KMS-11 (cell line): ENCODE data around the gene AGAP1.

ENCODE experiments used
- H2AFZ ChIP-seq: fragments of 200-600 bp; sonication (generic); 2 replicates; pipeline ENCODE4 v1.6.1; 2016; ENCODE audit warnings: antibody characterized with exemption, mixed run types, low read depth
- H3K27ac ChIP-seq: fragments of 200-600 bp; sonication (generic); 2 replicates; pipeline ENCODE4 v1.6.1; 2016; ENCODE audit warnings: mild to moderate bottlenecking, mixed run types
- H3K27me3 ChIP-seq: fragments of 200-600 bp; sonication (generic); 2 replicates; pipeline ENCODE4 v1.6.1; 2017; ENCODE audit warnings: mild to moderate bottlenecking, low read depth, mixed run types, moderate library complexity; ENCODE audit not compliant: insufficient read depth
- H3K36me3 ChIP-seq: fragments of 200-600 bp; sonication (generic); 2 replicates; pipeline ENCODE4 v1.6.1; 2017; ENCODE audit warnings: mild to moderate bottlenecking, mixed run types; ENCODE audit not compliant: insufficient read depth
- H3K4me1 ChIP-seq: fragments of 200-600 bp; sonication (generic); 2 replicates; pipeline ENCODE4 v1.6.1; 2016; ENCODE audit warnings: mild to moderate bottlenecking, low read depth, mixed run types; ENCODE audit not compliant: poor library complexity, severe bottlenecking
- H3K4me2 ChIP-seq: fragments of 200-600 bp; sonication (generic); 2 replicates; pipeline ENCODE4 v1.7.0; 2016; ENCODE audit warnings: mild to moderate bottlenecking, mixed run types
- H3K4me3 ChIP-seq: fragments of 200-600 bp; sonication (generic); IDR thresholded peaks from 2 replicates; pipeline ENCODE4 v1.6.1; 2017; ENCODE audit warnings: low read depth, low read length, mixed read lengths; ENCODE audit not compliant: insufficient read depth
- H3K79me2 ChIP-seq: fragments of 200-600 bp; sonication (generic); 2 replicates; pipeline ENCODE4 v1.6.1; 2016; ENCODE audit warnings: low read depth, mixed run types; ENCODE audit not compliant: insufficient read depth
- H3K9ac ChIP-seq: fragments of 200-600 bp; sonication (generic); 2 replicates; pipeline ENCODE4 v1.6.1; 2016; ENCODE audit warnings: mild to moderate bottlenecking, mixed run types
- H4K20me1 ChIP-seq: fragments of 200-600 bp; sonication (generic); 2 replicates; pipeline ENCODE4 v1.6.1; 2016; ENCODE audit warnings: mild to moderate bottlenecking, mixed run types; ENCODE audit not compliant: insufficient read depth
- CTCF ChIP-seq: fragments of 200-600 bp; sonication (generic); conservative IDR thresholded peaks from 2 replicates; pipeline ENCODE4 v1.6.1; 2017; ENCODE audit warnings: low read depth, mild to moderate bottlenecking, antibody characterized with exemption, low read length, moderate library complexity, mixed read lengths

Gene AGAP1

GRCh38 chr2:235566931-235567495, 73.2 kb downstream of the AGAP1 start:
- Histone ChIP-seq H3K4me2 (no peak overlapping the region), H3K36me3 (no peaks in the 10 kb centered on the region), H3K4me1 (no peaks in the 10 kb centered on the region), H3K9ac (no peak overlapping the region), H3K27ac (no peak overlapping the region), H4K20me1 (no peaks in the 10 kb centered on the region), H2AFZ (no peak overlapping the region), H3K4me3 (no peak overlapping the region), H3K79me2 (peaks cover 63% of the 10 kb centered on the region), H3K27me3 (no peaks in the 10 kb centered on the region)
- no peak for TF ChIP-seq CTCF

- no peaks in the 10 kb centered on the region for H3K36me3 ChIP-seq
- no peak for TF ChIP-seq CTCF
- H3K27ac ChIP-seq, result no peak overlapping the region
- no peak overlapping the region for H2AFZ ChIP-seq
- H3K79me2 ChIP-seq, result peaks cover 56% of the 10 kb centered on the region; the same call in 1 of the 2 replicates
- H3K27me3 ChIP-seq, result no peaks in the 10 kb centered on the region
- no peak overlapping the region for H3K4me3 ChIP-seq
- H4K20me1 ChIP-seq, result no peaks in the 10 kb centered on the region
- H3K4me1 ChIP-seq, result no peaks in the 10 kb centered on the region
- H3K4me2 ChIP-seq, result no peak overlapping the region
- no peak overlapping the region for H3K9ac ChIP-seq
Observed at GRCh38 chr2:235567842-235568241, 74.0 kb downstream of the AGAP1 start.

DNA sequence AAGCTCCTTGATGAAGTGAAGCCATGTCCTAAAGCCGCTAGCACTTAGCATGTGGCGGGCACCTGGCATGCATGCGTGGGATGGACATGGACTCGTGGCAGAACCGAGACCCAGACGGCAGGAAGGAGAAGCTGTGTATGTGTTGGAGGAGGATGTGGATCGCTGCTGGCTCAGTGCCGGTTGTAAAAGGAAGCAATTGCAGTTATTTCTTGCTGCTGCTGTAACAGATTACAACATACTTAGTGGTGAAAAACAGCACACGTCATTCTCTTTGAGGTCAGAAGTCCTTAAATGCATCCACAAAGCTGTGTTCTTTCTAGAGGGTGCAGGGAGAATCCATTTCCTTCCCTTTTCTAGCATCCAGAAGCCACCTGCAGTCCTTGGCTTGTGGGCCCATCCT, 74.6 kb downstream of the AGAP1 start:
- no peak overlapping the region for H3K27ac ChIP-seq
- TF ChIP-seq CTCF, result no peak
- no peak overlapping the region for H3K4me2 ChIP-seq
- no peak overlapping the region for H3K4me3 ChIP-seq
- no peaks in the 10 kb centered on the region for H4K20me1 ChIP-seq
- H3K9ac ChIP-seq, result no peak overlapping the region
- H3K4me1 ChIP-seq, result no peaks in the 10 kb centered on the region
- H2AFZ ChIP-seq, result no peak overlapping the region
- peaks cover 51% of the 10 kb centered on the region; the same call in 1 of the 2 replicates for H3K79me2 ChIP-seq
- H3K27me3 ChIP-seq, result no peaks in the 10 kb centered on the region
- H3K36me3 ChIP-seq, result no peaks in the 10 kb centered on the region

GRCh38 chr2:235569837-235570236, 76.0 kb downstream of the AGAP1 start:
- Histone ChIP-seq H3K4me3 (no peak overlapping the region), H4K20me1 (no peaks in the 10 kb centered on the region; the same call in 1 of the 2 replicates), H3K4me1 (no peaks in the 10 kb centered on the region), H3K27ac (no peak overlapping the region), H3K79me2 (peaks cover 52% of the 10 kb centered on the region; the same call in 1 of the 2 replicates), H3K9ac (no peak overlapping the region), H3K4me2 (no peak overlapping the region), H3K36me3 (no peaks in the 10 kb centered on the region), H2AFZ (no peak overlapping the region), H3K27me3 (no peaks in the 10 kb centered on the region)
- no peak for TF ChIP-seq CTCF
